Measurements from ENCODE around the gene CENPP.
"Not testable (repeated sequence)": the region's sequence is repeated elsewhere in the genome, so short reads cannot be mapped to it uniquely, and the experiment has no call there.

Gene CENPP

DNA sequence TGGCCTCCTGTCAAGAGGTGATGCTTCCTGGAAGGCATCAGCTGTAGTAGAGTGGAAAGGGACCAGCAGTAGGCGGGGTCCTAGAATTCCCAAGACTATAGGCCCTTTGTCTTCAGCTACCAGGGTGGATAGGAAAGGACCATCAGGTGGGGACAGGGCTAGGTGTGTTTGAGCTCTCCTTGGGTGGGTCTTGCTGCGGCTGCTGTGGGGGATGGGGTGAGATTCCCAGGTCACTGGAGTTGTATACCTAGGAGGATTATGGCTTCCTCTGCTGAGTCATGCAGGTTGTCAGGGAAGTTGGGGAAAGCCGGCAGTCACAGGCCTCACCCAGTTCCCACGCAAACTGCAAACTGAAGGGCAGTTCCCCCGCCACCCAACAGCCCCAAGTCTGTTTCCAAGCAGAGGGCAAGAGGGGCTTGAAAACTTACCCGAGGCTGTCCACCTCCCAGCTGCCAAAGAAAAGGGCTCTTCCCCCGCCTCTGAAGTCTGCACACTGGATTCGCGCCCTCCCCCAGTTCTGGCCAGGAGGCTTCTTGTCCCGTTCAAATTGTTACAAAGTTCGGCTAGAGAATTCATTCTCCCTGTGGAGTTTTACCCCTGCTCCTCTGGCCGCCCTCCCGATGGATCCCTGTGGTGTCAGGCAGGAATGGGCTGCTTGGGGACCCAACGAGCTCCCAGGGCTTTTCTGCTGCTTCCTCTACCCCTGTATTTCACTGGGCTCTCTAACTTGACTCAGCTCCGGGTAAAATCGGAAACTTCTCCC is 233.0 kb downstream of the CENPP start:
- DNase-seq: no peak

DNA sequence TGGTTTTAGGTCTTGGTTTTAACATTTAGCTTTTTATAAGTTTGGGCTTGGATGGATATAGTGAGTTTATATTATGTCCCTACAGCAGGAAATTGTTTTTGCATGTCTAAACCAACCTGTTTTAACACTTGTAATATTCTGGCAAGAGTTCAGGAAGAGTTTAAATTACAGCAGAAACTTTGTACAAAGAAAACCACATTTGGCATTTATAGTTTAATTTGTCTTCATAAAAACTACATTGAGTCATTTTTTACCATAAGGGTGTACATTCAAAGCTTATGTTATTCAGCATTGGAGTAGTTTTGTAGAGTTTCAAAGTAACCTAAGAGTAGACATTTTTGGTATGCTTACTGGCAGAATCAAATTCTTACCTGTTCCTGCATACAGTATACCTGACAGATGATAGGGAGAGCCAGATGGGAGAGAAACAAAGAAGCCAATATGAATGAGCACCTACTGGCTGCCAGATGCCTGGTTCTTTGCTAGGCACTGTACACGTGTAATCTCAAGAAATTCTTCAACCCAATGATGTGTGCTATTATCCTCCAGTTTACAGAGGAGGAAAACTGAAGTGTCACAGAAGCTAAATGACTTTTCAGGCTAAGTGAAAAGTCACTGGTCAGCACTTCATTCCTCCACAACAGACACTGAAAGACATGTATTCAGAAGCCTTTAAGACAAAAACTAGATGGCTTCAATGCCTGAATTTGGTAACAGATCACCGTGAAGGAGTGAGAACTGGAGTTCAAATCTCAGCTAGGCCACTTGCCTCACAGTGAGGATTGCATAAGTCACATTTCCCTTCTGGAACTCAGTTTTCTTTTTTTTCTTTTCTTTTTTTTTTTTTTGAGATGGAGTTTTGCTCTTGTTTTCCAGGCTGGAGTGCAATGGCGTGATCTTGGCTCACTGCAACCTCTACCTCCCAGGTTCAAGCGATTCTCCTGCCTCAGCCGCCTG is 235.9 kb downstream of the CENPP start:
- peak; percentile 84 for DNase-seq

DNA sequence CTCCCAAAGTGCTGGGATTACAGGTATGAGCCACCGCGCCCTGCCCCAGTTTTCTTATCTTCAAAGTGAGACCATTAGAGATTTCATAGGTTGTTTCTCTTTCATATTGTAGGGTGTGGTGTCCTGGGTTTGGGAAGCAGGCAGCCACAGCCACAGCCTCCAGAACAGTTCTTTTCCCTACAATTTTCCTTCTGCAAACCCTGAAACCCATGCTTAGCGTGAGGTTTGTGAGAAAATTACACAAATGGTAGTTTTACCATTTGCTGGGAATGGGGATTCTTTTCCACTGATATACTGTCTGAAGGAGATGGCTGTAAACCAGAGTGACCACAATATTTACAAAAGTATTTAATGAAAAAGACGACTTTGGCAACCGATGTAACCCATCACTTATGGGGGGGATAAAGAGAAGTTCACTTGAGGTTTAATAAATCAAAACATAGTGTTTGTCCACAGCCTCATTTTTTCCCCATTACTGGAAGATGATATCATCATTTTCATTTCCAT is 236.8 kb downstream of the CENPP start:
- no peak for DNase-seq

DNA sequence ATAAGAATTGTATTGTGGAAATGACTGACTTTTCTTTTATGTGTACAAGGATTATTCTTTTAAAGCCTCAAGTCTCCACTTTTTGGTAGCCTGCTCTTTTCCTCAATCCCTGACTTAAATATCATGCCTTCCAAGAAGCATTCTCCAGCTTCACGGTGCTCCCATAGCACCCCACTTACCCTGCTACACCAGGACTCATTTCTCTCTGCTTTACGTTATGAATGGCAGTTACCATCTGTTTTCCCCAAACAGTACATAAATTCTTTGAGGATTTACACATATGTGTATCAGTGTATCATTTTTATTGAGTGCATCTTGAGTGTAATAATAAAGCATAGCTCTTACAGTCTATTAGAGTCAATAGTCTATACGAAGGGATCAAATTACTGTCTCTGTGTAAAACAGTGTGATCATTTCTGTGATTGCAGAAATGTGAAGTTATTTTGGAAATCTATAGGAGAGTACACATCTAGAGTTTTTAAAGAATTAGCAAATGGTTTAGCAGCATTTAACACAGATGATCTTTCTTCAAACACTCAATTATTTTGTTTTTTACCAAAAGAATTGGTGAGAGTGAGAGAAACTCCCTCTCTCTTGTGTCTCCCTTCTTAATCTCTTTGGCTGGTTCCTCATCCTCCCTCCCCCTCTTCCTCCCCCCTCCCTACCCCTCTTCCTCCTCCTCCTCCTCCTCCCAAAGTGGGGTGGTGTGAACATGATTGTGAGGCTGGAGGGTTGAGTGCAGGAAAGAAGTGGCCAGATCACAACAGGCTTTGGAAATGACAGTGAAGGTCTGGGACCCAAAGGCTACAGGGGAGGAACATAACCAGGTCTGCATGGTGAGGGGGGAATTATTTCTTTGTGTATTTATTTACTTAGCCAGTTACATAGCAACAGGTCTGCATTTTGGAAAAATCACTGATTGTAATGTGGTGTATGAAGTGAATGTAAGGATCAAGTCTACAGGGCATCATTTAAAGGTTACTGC is 237.7 kb downstream of the CENPP start:
- peak; percentile 53 for DNase-seq

DNA sequence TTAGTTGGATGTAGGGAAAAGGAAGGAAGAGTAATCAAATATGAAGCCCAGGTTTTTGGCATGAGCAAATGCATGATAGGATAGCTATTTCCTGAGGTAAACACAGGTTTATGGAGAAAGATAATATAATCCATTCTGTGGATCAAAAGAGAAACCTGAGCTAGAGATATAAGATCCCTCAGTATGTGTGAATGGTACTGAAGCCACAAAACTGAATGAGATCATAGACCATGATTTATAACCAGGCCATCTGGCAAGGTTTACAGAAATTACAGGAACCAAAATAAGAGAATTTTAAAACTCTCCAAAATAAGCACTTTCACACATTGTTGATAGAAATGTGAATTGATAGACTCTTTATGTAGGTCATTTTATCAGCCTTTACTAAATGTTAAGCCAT is 238.8 kb downstream of the CENPP start:
- peak; percentile 84 for DNase-seq

DNA sequence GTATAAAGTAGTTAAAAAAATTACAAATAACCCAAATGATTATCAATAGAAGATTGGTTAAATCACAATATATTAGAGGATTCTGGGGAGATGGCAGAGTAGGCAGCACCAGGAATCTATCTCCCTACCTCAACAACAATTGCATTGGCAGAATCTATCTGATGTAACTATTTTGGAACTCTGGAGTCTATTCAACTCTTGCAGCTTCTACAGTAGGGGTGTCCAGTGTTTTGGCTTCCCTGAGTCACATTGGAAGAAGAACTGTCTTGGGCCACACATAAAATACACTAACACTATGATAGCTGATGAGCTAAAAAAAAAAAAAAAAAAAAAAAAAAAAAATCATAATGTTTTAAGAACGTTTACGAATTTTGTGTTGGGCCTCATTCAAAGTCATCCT is 239.2 kb downstream of the CENPP start:
- peak; percentile 32 for DNase-seq

DNA sequence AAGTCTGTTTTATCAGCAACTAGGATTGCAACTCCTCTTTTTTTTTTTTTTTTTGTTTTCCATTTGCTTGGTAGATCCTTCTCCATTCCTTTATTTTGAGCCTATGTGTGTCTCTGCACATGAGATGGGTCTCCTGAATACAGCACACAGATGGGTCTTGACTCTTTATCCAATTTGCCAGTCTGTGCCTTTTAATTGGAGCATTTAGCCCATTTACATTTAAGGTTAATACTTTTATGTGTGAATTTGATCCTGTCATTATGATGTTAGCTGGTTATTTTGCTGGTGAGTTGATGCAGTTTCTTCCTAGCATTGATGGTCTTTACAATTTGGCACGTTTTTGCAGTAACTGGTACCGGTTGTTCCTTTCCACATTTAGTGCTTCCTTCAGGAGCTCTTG is 246.1 kb downstream of the CENPP start:
- not testable (repeated sequence) for DNase-seq

DNA sequence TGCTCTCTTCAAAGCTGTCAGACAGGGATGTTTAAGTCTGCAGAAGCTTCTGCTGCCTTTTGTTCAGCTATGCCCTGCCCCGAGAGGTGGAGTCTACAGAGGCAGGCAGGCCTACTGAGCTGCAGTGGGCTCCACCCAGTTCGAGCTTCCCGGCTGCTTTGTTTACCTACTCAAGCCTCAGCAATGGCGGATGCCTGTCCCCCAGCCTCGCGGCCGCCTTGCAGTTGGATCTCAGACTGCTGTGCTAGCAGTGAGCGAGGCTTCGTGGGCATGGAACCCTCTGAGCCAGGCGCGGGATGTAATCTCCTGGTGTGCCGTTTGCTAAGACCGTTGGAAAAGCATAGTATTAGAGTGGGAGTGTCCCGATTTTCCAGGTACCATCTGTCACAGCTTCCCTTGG is 247.9 kb downstream of the CENPP start:
- not testable (repeated sequence) for DNase-seq

DNA sequence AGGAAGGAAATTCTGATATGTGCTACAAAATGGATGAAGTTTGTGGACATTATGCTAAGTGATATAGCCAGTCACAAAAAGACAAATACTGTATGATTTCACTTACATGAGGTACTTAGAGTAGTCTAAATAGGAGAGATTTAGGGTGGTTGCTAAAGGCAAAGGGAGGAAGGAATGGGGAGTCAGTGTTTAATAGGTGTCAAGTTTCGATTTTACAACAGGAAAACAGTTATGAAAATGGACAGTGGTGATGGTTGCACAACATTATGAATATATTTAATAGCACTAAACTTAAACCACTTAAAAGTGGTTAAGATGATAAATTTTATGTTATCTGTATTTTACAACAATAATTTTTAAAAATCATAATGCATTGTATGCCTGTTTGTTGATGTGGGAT is 250.4 kb downstream of the CENPP start:
- no peak for DNase-seq

DNA sequence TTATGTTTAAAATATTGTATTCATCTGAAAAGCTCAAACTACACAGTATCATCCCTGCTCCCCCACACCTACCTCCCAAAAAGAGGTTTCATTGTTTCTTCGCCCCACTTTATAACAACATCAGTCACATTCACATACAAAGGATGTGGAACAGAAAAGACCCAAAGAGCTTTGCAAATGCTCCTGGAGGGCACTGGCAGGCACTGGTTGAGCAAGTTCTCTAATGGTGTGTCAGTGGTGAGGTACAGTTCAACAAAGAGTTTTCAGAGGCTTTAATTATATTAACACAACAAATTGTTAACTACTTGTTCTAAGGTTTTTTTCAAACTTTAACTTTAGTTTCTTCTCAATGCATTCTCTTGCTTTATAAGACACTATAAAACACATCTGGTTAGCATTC is 264.2 kb downstream of the CENPP start:
- no peak for DNase-seq

DNA sequence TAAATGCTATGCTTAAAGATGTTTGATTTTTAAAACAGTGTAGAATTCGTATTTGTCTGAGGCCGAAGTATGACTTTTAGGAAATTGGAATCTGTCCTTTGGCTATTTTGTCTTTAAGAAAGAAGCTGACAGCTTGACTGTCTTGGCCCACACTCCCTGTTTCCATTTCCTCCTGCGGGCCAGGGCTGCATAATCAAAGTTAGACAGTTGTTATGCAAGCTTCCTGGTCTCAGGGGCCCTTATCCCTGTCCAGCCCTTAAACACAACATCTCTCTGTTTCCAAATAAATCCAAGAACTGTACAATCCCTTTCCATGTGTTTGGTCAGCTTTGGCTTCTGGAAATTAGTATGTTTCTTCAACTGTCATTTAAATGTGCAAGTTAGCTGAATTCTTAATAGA is 264.6 kb downstream of the CENPP start:
- DNase-seq: no peak

DNA sequence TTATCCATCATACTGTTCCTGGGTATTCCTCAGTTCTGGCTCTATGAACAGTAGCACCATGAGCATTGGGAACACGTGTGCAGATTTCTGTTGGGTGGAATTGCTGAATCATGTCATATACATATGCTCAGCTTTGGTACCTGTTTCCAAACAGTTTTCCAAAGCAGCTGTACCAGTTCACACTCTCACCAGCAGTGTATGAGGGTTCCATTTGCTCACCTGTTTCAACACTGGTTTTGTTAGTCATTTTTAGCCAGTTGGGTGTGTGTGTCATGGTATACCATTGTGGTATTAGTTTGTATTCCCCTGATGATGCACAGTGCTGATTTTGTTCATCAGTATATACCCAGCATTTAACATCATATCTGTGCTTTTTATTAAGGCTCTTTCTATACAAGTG is 266.8 kb downstream of the CENPP start:
- no peak for DNase-seq

DNA sequence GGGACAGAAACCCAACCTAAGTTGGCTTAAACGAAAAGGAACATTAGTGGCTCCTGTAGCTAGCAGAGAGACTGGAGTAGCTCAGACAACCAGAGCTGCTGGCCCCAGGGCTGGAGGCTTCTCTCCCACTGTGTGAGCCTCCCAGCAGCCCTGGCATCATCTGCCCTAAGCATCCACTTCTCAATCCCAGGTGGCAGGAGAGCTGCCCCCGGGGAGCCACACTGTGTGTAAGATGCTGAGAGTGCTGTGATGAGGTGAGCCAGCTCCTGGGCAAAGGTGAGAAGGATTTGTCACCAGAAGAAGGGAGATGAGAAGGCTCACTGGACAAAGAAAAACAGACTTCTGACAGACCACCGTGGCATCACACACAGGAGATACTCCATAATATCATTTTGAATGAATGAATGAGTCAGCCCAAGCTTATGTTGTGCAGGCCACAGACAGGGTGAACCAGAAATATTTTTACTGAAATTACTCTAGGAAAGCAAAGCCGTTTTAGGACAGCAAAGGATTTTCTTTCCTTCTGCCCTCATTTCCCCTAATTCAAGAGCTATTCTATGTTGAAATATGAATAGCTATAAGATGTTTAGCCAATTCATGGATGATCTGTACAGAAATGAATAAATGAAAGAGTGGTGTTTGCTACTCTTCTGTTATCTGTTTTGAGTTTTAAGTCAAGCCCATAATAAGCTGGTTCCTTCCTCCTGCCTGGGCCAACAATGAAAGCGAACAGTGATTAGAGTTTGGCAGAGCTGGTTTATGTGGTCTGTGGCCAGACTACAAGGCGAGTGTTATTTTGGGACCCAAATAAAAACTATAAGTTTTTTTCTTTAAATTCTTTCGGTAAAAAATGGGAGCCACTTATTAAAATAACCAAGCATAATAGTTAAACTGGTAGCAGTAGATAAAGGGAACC is 267.5 kb downstream of the CENPP start:
- DNase-seq: no peak

DNA sequence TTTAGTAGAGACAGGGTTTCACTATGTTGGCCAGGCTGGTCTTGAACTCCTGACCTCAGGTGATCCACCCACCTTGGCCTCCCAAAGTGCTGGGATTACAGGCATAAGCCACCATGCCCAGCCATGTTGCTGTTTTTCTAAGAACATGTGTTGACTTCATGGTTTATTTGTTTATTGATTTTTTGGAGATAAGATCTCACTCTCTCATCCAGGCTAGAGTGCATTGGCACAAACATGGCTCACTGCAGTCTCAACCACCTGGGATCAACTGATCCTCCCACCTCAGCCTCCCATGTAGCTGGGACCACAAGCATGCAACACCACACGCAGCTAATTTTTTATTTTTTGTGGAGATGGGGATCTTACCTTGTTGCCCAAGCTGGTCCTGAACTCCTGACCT is 269.3 kb downstream of the CENPP start:
- DNase-seq: peak; percentile 49

DNA sequence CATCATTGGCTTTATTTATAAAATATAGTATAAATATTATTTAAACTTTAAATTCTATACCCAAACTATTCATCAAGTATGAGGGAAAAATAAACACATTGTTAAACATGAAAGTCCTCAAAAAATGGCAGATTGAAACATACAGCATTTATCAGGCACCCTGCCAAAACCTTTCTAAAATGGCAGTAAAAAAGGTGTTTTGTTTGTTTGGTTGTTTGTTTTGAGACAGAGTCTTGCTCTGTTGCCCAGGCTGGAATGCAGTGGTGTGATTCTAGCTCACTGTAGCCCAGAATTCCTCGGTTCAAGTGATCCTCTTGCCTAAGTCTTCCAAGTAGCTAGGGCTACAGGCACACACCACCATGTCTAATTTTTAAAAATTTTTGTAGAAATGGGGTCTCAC is 270.2 kb downstream of the CENPP start:
- no peak for DNase-seq

DNA sequence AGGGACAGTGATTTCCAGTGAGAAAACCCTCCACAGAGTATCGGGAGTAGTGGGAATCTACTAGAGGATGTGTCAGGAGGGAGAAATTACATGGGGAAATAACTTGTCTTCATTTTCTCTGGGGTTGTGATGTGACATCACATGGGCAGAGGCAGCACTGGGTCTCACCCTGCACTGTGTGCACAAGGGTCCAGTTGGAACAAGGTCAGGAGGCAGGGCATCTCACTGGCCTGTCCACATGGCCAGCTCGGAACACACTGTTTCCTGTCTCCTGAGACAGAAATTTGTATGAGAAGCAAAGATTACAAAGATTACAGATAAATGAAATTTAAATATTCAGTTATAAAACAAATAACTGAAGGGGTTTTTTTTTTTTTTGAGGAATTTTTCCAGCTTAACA is 272.6 kb downstream of the CENPP start:
- DNase-seq: no peak

DNA sequence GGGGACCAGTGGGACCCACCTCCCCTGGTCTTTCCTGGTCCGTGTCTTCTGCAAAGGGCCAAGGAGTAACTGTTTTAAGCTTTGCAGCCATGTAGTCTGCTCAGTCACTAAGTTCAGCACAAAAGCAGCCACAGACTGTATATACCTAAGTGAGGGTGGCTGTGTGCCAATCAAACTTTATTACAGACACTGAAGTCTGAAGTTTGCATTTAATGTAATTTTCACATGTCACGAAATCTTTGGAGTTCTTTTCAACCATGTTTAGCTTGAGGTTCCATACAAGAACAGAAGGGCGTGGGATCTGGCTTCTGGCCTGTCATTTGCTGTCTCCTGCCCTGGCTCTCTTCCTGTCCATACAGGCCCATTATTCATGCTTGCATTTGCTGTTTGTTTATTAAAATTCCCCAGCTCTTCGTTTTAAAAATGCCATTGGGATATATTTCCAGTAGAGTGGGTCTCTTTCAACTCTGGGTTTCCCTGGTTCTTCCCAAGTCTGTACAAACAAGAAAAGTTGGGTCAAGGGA is 274.2 kb downstream of the CENPP start:
- DNase-seq: no peak

DNA sequence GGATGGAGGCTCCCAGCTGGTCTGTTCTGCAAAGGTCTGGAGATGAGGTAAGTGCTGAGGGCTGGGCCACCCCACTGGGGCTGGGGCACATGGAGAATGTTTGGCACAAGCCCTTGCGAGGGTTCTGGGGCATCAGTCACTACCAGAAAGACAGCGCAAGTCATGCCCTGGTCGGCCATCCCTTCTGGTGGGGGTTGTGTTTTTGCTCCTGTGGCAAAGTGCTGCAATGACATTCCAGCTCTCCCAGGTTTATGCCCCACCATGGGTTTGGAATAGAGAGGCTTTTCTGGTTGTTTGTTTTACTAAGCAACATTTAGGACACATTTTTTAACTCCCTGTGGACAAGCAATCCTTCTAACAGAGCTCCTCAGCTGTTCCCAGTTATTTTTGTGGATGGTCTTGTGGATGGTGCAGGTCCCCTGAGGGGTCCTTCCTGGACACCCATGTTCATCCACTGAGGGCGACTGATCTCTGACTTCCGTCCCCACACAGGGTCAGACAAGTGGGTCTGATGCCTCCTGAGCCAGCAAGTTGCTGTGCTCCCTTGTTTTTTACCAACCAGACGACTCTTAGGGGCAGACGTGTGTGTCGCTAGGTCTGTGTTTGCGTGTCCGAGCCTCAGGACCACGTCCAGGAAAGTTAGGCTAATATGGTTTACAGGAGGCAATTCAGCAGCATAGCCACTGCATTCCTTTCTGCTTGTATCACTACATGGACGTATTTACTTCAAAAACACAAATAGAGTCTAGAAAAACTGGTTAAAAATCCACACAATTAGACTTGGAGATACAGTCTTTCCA is 274.9 kb downstream of the CENPP start:
- no peak for DNase-seq

DNA sequence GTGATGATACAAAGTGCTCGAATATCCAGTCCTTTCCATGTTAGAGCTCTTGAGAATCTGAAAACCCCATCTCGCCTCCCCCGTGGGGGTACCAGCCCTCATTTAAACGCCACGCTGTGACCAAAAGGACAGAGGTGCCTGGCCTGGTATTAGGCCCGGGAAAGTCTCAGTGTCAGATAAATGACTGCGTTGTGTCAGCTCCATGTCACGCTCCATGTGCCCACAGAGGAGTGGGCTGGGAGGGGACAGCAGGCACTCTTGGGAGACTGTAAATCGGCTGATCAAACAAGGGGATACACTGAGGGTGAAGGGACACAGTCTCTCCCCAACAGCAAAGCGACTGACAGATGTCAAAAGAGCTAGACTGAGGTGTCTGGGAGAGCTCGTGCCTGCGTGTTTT is 275.7 kb downstream of the CENPP start:
- DNase-seq: no peak

DNA sequence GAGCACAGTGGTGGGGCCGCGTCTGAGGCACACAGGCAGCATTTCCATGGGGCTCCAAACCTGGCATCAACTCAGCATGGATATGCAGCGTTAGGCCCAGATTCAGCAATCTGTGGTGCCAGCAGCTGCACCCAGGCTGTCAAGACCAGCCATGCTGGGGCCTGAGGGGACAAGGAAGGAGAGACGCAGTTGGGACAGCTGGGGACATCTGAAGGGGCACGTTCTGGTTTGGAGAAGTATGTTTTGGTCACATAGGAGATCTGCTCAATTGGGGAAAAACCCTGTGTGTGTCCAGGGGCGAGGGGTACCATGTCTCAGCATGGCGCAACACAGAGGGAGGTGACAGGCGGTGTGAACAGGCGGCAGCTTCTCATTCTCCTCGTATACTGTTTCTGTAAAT is 276.7 kb downstream of the CENPP start:
- no peak for DNase-seq

All from NCI-H2171 treated with DMSO at 0.1 percent for 48 hours (cell line).